Activated naive CD4-positive, alpha-beta T cell treated with anti-CD3 and anti-CD28 coated beads, Interleukin-2, amount 50 U/mL, for 24 hours (primary cell): ENCODE measurements around the gene LYSMD2.
A peak's percentile ranks its signal among the peaks of the same experiment; 100 is the strongest.

Source experiments
- H3K27ac Mint-ChIP-seq: one replicate; pipeline ENCODE4 v1.8.0; 2021; ENCODE audit warnings: mild to moderate bottlenecking, mixed read lengths
- H3K27me3 Mint-ChIP-seq: one replicate; pipeline ENCODE4 v1.8.0; 2021; ENCODE audit warnings: mixed read lengths
- H3K36me3 Mint-ChIP-seq: one replicate; pipeline ENCODE4 v1.8.0; 2021; ENCODE audit warnings: mixed read lengths
- H3K4me1 Mint-ChIP-seq: one replicate; pipeline ENCODE4 v1.8.0; 2021; ENCODE audit warnings: mixed read lengths
- H3K4me3 Mint-ChIP-seq: one replicate; pipeline ENCODE4 v1.8.0; 2021; ENCODE audit warnings: mild to moderate bottlenecking, mixed read lengths
- H3K9me3 Mint-ChIP-seq: one replicate; pipeline ENCODE4 v1.8.0; 2021; ENCODE audit warnings: mixed read lengths

The LYSMD2 gene

DNA sequence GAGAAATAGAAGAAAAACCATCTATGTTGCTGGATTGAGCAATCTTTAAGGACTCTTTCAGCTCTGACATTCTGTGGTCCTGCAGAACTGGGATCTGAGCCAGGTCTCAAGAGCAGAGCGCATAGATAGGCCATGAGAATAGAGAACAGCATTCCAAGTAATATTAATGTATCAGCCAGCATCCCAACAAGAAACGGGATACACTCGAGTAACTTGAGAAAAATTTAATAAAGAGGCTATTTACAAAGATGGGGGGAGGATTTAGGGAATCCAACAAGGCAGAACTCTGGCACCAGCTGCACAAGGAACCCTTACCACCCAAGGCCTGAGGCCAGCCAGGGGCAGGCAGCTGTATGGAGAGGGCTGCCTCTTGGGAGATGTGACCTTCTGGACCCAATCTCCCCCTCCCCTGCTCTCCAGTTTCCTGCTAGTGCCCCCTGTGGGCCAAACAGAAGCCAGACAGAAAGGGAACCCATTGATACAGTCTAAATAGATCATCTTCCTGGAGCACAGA, 22.2 kb upstream of the LYSMD2 start:
- Mint-ChIP-seq H3K4me3 (no peak overlapping the region), H3K9me3 (no peaks in the 10 kb centered on the region), H3K36me3 (no peaks in the 10 kb centered on the region), H3K27me3 (no peaks in the 10 kb centered on the region), H3K27ac (no peak overlapping the region), H3K4me1 (peaks cover under 1% of the 10 kb centered on the region)

DNA sequence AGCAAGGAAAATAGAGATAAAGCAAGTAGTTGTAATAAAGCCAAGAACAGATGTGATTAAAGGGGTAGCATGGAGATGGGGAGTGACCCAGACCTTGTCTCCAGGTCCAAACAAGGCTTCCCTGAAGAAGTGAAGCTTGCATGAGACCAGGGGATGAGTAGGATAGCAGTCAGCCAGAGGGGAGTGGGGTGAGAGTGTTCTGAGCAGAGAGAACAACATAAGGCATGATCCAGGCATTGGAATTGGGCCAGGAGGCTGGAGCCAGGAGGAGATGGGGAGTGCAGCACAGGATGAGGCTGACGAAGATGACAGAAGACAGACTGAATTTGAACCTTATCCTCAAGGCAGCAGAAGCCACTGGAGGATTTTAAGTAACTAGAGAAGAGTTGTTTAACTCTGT, 21.2 kb upstream of the LYSMD2 start:
- H3K27ac Mint-ChIP-seq = no peak overlapping the region
- H3K4me3 Mint-ChIP-seq = no peak overlapping the region
- H3K4me1 Mint-ChIP-seq = peaks cover 10% of the 10 kb centered on the region
- H3K27me3 Mint-ChIP-seq = no peaks in the 10 kb centered on the region
- H3K36me3 Mint-ChIP-seq = no peaks in the 10 kb centered on the region
- no peaks in the 10 kb centered on the region for H3K9me3 Mint-ChIP-seq

DNA sequence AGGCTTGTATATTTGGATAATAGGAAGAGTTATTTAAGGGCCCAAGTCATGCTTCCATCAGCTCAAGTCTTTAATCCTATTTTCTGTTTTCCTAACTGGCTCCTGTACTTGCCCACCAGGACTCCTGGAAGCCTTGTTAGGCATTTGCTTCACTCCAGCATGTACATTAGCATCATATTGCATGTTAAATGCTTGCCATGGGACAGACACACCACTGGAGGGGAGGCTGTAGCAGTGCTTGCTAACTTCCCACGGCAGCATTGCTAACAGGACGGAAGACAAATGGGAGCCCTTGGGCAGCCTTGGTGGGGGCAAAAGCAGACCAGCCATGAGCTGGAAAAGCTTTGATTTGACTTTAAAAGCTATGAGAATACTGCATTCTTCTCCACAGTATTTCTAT, 20.0 kb upstream of the LYSMD2 start:
- H3K27me3 Mint-ChIP-seq = no peaks in the 10 kb centered on the region
- peaks cover 22% of the 10 kb centered on the region for H3K4me1 Mint-ChIP-seq
- no peak overlapping the region for H3K4me3 Mint-ChIP-seq
- no peaks in the 10 kb centered on the region for H3K36me3 Mint-ChIP-seq
- H3K27ac Mint-ChIP-seq = no peak overlapping the region
- H3K9me3 Mint-ChIP-seq = no peaks in the 10 kb centered on the region

DNA sequence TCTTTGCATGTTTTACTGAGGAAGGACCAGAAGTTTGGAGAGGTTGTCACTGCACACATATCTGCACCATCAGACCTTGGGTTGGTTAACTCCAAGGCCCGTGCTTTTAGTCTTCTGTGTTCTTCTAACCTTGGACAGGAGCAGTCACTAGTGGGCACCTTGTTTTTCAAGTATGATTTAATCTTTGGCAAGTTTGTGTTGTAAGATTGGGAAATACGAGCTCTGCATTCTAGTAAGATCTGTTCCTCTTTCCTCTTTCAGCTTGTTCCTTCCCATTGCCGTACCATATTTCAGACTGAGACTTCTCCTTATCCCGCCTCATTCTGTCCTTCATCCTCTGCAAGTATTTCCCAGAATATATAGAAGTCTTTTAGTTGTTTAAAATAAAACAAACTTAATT, 19.0 kb upstream of the LYSMD2 start:
- Mint-ChIP-seq H3K9me3 (no peaks in the 10 kb centered on the region), H3K36me3 (no peaks in the 10 kb centered on the region), H3K4me1 (peaks cover 28% of the 10 kb centered on the region), H3K4me3 (no peak overlapping the region), H3K27ac (no peak overlapping the region), H3K27me3 (no peaks in the 10 kb centered on the region)

DNA sequence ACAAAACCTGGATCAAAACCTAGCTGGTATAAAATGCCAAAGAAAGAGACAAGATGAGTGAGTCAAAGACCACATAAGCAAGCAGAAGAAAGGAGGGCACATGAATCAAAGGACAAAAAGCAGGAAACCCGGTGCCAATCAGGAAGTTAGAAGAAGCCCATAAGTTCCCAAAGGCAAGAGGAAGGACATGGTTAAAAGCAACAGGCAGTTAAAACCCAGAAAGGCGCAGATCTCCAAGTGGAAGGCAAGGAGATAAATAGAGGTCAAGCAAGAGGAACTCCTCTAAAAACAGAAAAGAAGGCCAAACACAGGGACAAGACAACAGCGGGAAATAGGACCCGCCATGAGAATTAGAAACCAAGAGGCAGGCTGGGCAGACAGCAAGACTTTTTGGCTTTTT, 18.3 kb upstream of the LYSMD2 start:
- Mint-ChIP-seq H3K27me3 (peaks cover 1% of the 10 kb centered on the region), H3K36me3 (no peaks in the 10 kb centered on the region), H3K4me3 (no peak overlapping the region), H3K4me1 (peaks cover 31% of the 10 kb centered on the region), H3K27ac (no peak overlapping the region), H3K9me3 (no peaks in the 10 kb centered on the region)

DNA sequence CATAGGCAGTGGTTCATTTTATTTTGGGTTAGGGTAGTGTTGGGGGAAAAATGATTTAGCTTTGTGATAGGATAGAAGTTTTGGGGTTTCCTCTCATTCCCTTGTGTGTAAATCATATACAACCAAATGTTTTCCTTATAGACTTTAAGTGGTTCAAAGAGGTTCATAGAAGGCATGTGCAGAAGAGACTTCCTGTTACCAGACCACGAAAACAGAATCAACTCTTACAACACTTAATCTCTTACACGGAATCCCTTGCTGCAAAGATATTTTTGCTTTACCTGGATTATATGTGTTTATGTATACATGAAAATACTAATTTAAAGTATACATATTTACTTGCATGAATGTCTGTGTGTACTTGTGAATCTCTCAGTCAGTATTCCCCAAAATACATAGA, 16.8 kb upstream of the LYSMD2 start:
- H3K27ac Mint-ChIP-seq = no peak overlapping the region
- peaks cover 1% of the 10 kb centered on the region for H3K27me3 Mint-ChIP-seq
- peaks cover 31% of the 10 kb centered on the region for H3K4me1 Mint-ChIP-seq
- H3K4me3 Mint-ChIP-seq = no peak overlapping the region
- H3K36me3 Mint-ChIP-seq = no peaks in the 10 kb centered on the region
- no peaks in the 10 kb centered on the region for H3K9me3 Mint-ChIP-seq

DNA sequence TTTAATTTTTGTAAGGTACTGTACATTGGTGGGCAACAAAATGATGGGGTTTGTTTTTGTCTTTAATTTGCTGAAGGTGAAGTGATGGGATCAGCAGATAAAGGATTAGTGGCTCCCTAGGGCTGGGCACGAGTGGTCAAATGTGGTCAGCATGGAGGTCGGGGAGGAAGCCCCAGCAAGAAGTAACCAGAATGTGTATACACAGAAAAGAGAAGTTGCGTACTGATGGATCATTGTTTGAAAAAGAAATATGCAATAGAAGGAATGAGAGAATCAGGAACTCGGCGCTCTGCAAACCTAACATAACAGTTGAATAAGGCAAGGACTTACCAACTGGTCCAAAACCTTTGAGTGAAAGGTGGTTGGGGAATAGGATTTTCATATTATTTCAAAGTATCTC, 15.4 kb upstream of the LYSMD2 start:
- Mint-ChIP-seq H3K4me3 (peak overlapping the region; percentile 42), H3K4me1 (peaks cover 31% of the 10 kb centered on the region), H3K9me3 (no peaks in the 10 kb centered on the region), H3K27ac (no peak overlapping the region), H3K27me3 (peaks cover 1% of the 10 kb centered on the region), H3K36me3 (no peaks in the 10 kb centered on the region)

DNA sequence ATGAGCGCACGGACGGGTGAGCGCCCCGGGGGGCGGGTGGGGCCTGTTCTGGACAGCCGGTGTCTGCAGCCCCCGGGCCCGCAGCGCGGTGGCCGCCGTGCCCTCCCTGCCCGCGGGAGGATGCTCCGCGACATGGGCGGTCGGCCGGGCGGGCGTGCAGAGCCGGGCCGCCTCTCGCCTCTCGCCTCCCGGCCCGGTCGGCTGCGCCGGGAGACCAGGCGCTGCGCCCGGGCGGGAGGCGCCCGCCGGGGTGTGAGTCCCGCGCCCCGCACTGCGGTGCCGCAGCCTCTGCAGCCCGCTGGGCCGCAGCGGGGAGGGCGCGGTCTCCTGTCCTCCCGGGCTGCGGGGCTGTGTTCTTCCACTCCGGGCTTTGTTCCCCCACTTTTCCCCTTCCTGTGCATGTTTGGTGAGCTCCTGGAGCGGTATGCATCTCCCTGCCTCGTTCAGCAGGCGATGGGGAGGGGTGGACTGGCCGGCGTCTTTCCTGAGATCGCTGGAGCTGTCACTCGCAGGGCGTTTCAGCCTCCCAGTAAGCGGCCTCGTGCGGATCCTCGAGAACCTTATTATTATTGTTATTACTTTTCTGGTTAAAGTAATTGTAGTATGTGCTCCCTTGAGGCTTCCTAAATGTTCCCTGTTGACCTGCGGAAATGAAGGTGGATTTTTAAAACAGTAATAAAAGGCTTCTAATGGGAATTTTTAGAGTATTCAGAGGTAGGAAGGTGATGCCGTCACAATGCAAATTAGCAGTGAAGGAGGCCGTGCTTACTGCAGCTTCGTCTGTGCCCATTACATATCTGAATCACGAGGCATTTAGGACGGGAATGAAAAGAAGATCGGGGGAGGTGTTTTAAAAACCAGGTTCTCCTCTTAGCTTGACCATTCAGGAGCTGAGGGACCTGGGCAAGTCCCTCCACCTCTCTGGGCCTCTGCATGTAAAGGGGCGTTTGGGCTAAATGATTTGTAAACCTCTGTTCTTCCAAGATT, 14.5 kb upstream of the LYSMD2 start:
- Mint-ChIP-seq H3K9me3 (no peaks in the 10 kb centered on the region), H3K27ac (no peak overlapping the region), H3K27me3 (peaks cover 1% of the 10 kb centered on the region), H3K4me1 (peaks cover 31% of the 10 kb centered on the region), H3K4me3 (peak overlapping the region; percentile 83), H3K36me3 (no peaks in the 10 kb centered on the region)

DNA sequence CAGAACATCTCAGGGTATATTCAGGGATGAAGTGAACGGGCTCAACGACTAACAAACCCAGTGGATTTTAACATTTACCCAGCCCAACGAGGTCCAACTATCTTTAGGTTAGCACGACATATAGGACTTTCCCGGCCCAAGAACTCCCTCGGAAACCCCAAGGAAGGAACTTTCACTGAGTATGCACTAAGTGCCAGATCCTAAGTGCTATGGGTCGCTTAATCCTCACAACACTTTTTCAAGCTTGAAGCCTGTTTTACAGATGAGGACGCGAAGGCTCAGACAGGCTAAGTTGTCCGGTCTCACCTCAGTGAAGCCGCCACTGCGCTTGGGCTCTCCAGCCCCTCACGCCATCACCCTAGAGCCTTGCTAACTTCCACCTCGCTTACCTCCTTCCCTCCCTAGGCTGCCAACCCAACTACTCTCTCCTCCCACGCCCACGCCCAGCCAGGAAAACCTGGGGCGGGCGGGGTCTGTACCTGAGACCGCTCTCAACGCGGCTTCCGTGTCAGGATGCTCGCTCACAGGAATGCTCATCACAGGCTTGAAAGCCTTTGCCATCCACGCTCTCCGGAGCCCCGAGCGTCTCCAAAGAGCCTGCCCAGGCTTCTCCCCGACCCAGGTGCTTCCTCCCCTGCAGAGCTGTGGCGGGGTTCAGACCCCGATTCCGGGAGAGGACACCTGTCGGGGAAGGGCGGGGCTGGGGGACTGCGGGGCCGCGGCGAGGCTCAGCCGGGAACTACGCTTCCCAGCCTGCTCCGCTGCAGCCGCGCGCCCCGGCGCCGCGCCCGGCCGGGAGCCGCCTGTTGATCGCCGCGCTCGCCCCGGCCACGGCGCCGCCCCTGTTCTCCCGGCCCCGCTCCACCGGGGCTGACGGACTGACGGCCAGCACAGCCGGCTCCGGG, 13.6 kb upstream of the LYSMD2 start, which contains the start of gene TMOD2:
TMOD2 (plus strand) TSS at position 806 of the 905 bp plus-strand sequence. CDS start 14,845 bp downstream, outside the sequence.
- Mint-ChIP-seq H3K36me3 (no peaks in the 10 kb centered on the region), H3K4me1 (peaks cover 31% of the 10 kb centered on the region), H3K27ac (no peak within 1 kb of the TSS)

DNA sequence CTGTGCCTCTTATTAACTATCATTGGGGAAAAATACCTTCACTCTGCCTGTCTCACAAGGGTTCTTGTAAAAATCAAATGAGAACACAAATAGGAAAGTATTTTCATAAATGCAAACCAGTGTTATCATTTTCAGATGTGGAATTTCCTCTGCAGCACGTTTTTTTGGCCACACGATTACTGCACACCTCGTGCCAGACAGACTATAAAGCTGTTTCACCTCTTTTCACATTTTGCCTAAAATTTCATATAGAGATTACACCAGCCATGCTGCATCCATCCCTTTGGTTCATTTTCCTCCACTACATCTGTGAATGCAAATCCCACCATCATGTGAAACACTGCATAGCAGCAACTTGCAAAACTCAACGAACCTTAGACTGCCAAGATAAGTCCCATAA, 12.7 kb upstream of the LYSMD2 start:
- Mint-ChIP-seq H3K4me3 (peak overlapping the region; percentile 83), H3K36me3 (no peaks in the 10 kb centered on the region), H3K9me3 (no peaks in the 10 kb centered on the region), H3K27ac (no peak overlapping the region), H3K4me1 (peaks cover 31% of the 10 kb centered on the region), H3K27me3 (peaks cover 1% of the 10 kb centered on the region)

More for the DNA sequence above, 13.6 kb upstream of the LYSMD2 start, which contains the start of gene TMOD2:
- H3K9me3 Mint-ChIP-seq = no peaks in the 10 kb centered on the region
- H3K4me3 Mint-ChIP-seq = peak within 1 kb of the TSS; percentile 83
- peaks cover 1% of the 10 kb centered on the region for H3K27me3 Mint-ChIP-seq

DNA sequence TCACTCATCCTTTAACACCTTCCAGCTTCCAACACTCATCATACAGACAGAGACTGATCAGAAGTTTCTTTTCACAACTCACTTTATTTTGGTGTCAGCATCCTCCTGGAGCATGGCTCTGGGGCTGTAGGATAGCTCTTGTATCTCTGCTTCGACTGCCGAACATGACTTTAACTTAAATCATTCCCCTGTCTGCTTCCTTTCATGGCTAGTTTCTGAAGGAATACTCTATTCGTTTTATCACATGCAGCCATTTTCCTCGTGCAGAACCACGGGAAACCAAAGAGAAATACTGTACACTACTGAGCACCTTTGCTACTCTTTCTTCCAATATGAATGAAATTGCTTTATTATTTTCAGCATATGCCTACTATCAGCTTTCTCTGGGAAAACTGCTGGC, 11.9 kb upstream of the LYSMD2 start:
- Mint-ChIP-seq H3K4me3 (no peak overlapping the region), H3K9me3 (no peaks in the 10 kb centered on the region), H3K27ac (no peak overlapping the region), H3K4me1 (peaks cover 28% of the 10 kb centered on the region), H3K36me3 (no peaks in the 10 kb centered on the region), H3K27me3 (peaks cover 1% of the 10 kb centered on the region)

DNA sequence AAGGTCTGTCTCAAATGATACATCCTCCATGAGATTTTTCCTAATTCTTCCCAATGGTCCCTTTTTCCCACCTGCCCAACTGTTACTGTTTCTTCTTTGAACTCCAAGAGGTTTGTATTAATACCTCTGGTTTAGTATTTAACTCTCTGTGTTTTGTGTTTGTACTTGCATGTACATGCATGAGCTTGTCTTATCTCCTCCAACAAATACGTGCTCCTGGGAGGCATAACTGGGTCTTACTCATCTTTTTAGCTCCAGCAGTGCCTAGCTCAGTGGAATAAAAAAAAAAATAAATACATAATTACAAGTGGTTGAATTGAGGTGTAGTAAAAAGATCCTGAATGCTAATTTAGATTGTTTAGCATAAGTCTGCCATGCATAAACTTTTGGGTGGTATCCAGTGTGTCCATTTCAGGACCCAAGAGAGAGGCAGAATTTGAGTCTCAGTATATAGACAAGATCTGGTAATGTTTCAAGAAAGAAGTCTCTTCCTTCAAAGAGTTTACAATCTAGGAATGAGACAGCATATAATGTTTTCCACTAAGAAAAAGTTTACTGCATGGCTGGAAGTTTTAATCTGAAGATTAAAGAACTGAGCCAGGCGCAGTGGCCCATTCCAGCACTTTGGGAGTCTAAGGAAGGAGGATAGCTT, 1.7 kb upstream of the LYSMD2 start:
- Mint-ChIP-seq H3K4me3 (peak overlapping the region; percentile 79), H3K27ac (peak overlapping the region; percentile 89), H3K9me3 (no peaks in the 10 kb centered on the region), H3K27me3 (no peaks in the 10 kb centered on the region), H3K36me3 (no peaks in the 10 kb centered on the region), H3K4me1 (peaks cover 48% of the 10 kb centered on the region)

DNA sequence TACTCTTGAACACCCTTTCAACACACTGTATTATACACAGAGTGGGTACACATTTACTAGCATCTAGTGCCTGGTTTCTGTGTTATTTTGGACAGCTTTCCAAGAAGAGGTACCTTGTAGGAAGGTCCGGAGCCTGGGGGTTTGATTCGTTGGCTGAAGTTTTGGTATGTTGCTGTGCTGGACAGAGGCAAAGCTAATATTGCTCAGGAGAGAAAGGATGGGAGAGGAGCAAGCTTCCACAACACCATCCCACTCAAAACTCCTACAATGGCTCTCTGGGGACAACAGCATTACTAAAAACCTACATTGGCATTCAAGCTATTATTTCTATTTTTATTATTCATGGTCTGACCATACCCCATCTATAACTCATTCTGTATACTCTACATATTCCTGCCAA, 1.1 kb upstream of the LYSMD2 start:
- Mint-ChIP-seq H3K27me3 (no peaks in the 10 kb centered on the region), H3K4me1 (peaks cover 52% of the 10 kb centered on the region)

DNA sequence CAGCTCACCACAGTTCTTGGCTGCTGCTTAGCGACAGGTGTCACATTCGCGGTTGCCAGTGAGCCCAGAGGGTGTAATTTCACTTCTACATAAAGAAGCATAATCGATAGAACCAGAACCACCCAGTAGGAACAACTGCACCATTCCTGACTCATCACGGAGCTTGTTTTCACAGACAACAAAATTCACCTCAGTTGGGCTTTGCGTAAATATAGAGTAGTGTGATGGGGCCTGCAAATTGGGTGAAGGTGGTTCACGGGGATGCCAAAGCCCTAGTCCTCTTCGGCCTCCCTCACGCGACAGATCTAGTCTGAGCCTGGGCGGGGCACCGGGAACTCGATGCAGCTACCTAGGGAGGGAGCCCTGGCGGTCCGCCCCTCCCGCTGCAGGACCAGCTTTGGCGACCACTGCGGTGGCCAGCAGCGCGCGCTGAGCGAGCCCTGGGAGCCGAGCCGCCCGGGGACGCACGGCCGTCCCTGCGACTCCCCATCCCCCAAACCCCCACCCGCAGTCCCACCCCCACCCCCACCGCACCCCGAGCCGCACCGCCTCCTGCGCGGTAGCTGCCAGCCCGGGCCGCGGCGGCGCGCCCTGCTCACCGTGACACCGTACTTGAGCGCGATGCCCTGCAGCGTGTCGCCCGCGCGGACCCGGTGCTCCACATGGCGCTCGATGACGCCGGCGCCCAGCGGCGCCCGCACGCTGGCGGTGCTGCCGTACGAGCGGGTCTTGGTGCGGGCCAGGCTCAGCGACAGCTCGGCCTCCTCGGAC, 519 bp downstream of the LYSMD2 start:
- no peaks in the 10 kb centered on the region for H3K36me3 Mint-ChIP-seq
- H3K27me3 Mint-ChIP-seq = no peaks in the 10 kb centered on the region

More for the DNA sequence above, 1.1 kb upstream of the LYSMD2 start:
- Mint-ChIP-seq H3K36me3 (no peaks in the 10 kb centered on the region), H3K4me3 (peak overlapping the region; percentile 85), H3K27ac (peak overlapping the region; percentile 96), H3K9me3 (no peaks in the 10 kb centered on the region)

More for the DNA sequence above, 519 bp downstream of the LYSMD2 start:
- peaks cover 68% of the 10 kb centered on the region for H3K4me1 Mint-ChIP-seq
- H3K4me3 Mint-ChIP-seq = peak overlapping the region; percentile 92
- H3K27ac Mint-ChIP-seq = peak overlapping the region; percentile 97
- no peaks in the 10 kb centered on the region for H3K9me3 Mint-ChIP-seq
